ENCODE data around the gene SLC17A5.

The SLC17A5 gene

GRCh38 chr6:73653571-73654424 lies at the start of gene SLC17A5:
SLC17A5 (minus strand) TSS chr6:73653992; CDS start chr6:73653886, 106 bp downstream.
- DNase-seq (ENCODE audit: low read depth): peak; percentile 95
- TF ChIP-seq CTCF (conservative IDR thresholded peaks at IDR 0.05; ENCODE audit: low read depth, low read length): no peak
- peak within 1 kb of the TSS; percentile 96 for H3K4me3 ChIP-seq (ENCODE audit: low read depth, low read length)

GRCh38 chr6:73703466-73703865 lies 49.7 kb upstream of the SLC17A5 start:
- no peak for DNase-seq (ENCODE audit: low read depth)
- no peak overlapping the region for H3K4me3 ChIP-seq (ENCODE audit: low read depth, low read length)
- no peak for TF ChIP-seq CTCF (conservative IDR thresholded peaks at IDR 0.05; ENCODE audit: low read depth, low read length)

GRCh38 chr6:73702444-73702843 lies 48.7 kb upstream of the SLC17A5 start:
- TF ChIP-seq CTCF (conservative IDR thresholded peaks at IDR 0.05; ENCODE audit: low read depth, low read length): no peak
- DNase-seq (ENCODE audit: low read depth): no peak
- H3K4me3 ChIP-seq (ENCODE audit: low read depth, low read length): no peak overlapping the region

- H3K4me3 ChIP-seq (ENCODE audit: low read depth, low read length): no peak overlapping the region
- TF ChIP-seq CTCF (conservative IDR thresholded peaks at IDR 0.05; ENCODE audit: low read depth, low read length): no peak
- DNase-seq (ENCODE audit: low read depth): no peak
Observed at GRCh38 chr6:73699676-73700459, 46.1 kb upstream of the SLC17A5 start.

GRCh38 chr6:73696966-73697655 lies 43.3 kb upstream of the SLC17A5 start:
- TF ChIP-seq CTCF (conservative IDR thresholded peaks at IDR 0.05; ENCODE audit: low read depth, low read length): no peak
- H3K4me3 ChIP-seq (ENCODE audit: low read depth, low read length): peak overlapping the region; percentile 69
- DNase-seq (ENCODE audit: low read depth): no peak

- DNase-seq (ENCODE audit: low read depth): peak; percentile 83
- no peak for TF ChIP-seq CTCF (conservative IDR thresholded peaks at IDR 0.05; ENCODE audit: low read depth, low read length)
- peak within 1 kb of the TSS; percentile 69 for H3K4me3 ChIP-seq (ENCODE audit: low read depth, low read length)
Observed at GRCh38 chr6:73695619-73696421, 42.0 kb upstream of the SLC17A5 start, which contains the start of gene CD109. CD109 (plus strand) TSS chr6:73696203; CDS start chr6:73696216, 13 bp downstream.

Measured in choroid plexus epithelial cell (primary cell).